ENCODE data around the gene SLC4A5.

The SLC4A5 gene

GRCh38 chr2:74321737-74322136, 21.5 kb downstream of the SLC4A5 start:
- H3K9ac ChIP-seq (ENCODE audit: low read depth in 1 of 2, low read length in 2 of 2) = no peak overlapping the region
- no peaks in the 10 kb centered on the region for H3K9me3 ChIP-seq (ENCODE audit: control insufficient read depth in 1 of 2, low read length in 2 of 2)
- no peak overlapping the region for H3K27ac ChIP-seq (ENCODE audit: low read depth, low read length)
- no peaks in the 10 kb centered on the region for H3K27me3 ChIP-seq (ENCODE audit: control insufficient read depth in 1 of 2, insufficient read depth in 2 of 2, low read length in 2 of 2)
- H3K4me1 ChIP-seq (ENCODE audit: control insufficient read depth in 1 of 2, insufficient read depth in 2 of 2, low read length in 2 of 2) = no peaks in the 10 kb centered on the region
- H3K36me3 ChIP-seq (ENCODE audit: control insufficient read depth in 1 of 2, insufficient read depth in 2 of 2, low read length in 2 of 2) = no peaks in the 10 kb centered on the region
- H3K4me3 ChIP-seq (ENCODE audit: low read depth in 1 of 2, low read length in 2 of 2) = no peak overlapping the region

- Histone ChIP-seq H3K36me3 (ENCODE audit: control insufficient read depth in 1 of 2, insufficient read depth in 2 of 2, low read length in 2 of 2) (no peaks in the 10 kb centered on the region), H3K4me1 (ENCODE audit: control insufficient read depth in 1 of 2, insufficient read depth in 2 of 2, low read length in 2 of 2) (no peaks in the 10 kb centered on the region), H3K4me3 (ENCODE audit: low read depth in 1 of 2, low read length in 2 of 2) (no peak overlapping the region), H3K27me3 (ENCODE audit: control insufficient read depth in 1 of 2, insufficient read depth in 2 of 2, low read length in 2 of 2) (no peaks in the 10 kb centered on the region), H3K27ac (ENCODE audit: low read depth, low read length) (no peak overlapping the region), H3K9me3 (ENCODE audit: control insufficient read depth in 1 of 2, low read length in 2 of 2) (no peaks in the 10 kb centered on the region), H3K9ac (ENCODE audit: low read depth in 1 of 2, low read length in 2 of 2) (no peak overlapping the region)
Measured at GRCh38 chr2:74317701-74318100, 25.5 kb downstream of the SLC4A5 start.

GRCh38 chr2:74316627-74317295, 26.5 kb downstream of the SLC4A5 start:
- no peaks in the 10 kb centered on the region for H3K27me3 ChIP-seq (ENCODE audit: control insufficient read depth in 1 of 2, insufficient read depth in 2 of 2, low read length in 2 of 2)
- H3K4me3 ChIP-seq (ENCODE audit: low read depth in 1 of 2, low read length in 2 of 2) = no peak overlapping the region
- no peaks in the 10 kb centered on the region for H3K9me3 ChIP-seq (ENCODE audit: control insufficient read depth in 1 of 2, low read length in 2 of 2)
- no peak overlapping the region for H3K9ac ChIP-seq (ENCODE audit: low read depth in 1 of 2, low read length in 2 of 2)
- H3K4me1 ChIP-seq (ENCODE audit: control insufficient read depth in 1 of 2, insufficient read depth in 2 of 2, low read length in 2 of 2) = no peaks in the 10 kb centered on the region
- H3K27ac ChIP-seq (ENCODE audit: low read depth, low read length) = no peak overlapping the region
- no peaks in the 10 kb centered on the region for H3K36me3 ChIP-seq (ENCODE audit: control insufficient read depth in 1 of 2, insufficient read depth in 2 of 2, low read length in 2 of 2)

GRCh38 chr2:74314107-74314506, 29.1 kb downstream of the SLC4A5 start:
- H3K4me1 ChIP-seq (ENCODE audit: control insufficient read depth in 1 of 2, insufficient read depth in 2 of 2, low read length in 2 of 2) = no peaks in the 10 kb centered on the region
- no peak overlapping the region for H3K9ac ChIP-seq (ENCODE audit: low read depth in 1 of 2, low read length in 2 of 2)
- H3K9me3 ChIP-seq (ENCODE audit: control insufficient read depth in 1 of 2, low read length in 2 of 2) = no peaks in the 10 kb centered on the region
- no peaks in the 10 kb centered on the region for H3K27me3 ChIP-seq (ENCODE audit: control insufficient read depth in 1 of 2, insufficient read depth in 2 of 2, low read length in 2 of 2)
- no peaks in the 10 kb centered on the region for H3K36me3 ChIP-seq (ENCODE audit: control insufficient read depth in 1 of 2, insufficient read depth in 2 of 2, low read length in 2 of 2)
- H3K4me3 ChIP-seq (ENCODE audit: low read depth in 1 of 2, low read length in 2 of 2) = no peak overlapping the region
- no peak overlapping the region for H3K27ac ChIP-seq (ENCODE audit: low read depth, low read length)

- no peaks in the 10 kb centered on the region for H3K4me1 ChIP-seq (ENCODE audit: control insufficient read depth in 1 of 2, insufficient read depth in 2 of 2, low read length in 2 of 2)
- H3K27ac ChIP-seq (ENCODE audit: low read depth, low read length) = no peak overlapping the region
- H3K9ac ChIP-seq (ENCODE audit: low read depth in 1 of 2, low read length in 2 of 2) = no peak overlapping the region
- H3K9me3 ChIP-seq (ENCODE audit: control insufficient read depth in 1 of 2, low read length in 2 of 2) = no peaks in the 10 kb centered on the region
- H3K36me3 ChIP-seq (ENCODE audit: control insufficient read depth in 1 of 2, insufficient read depth in 2 of 2, low read length in 2 of 2) = no peaks in the 10 kb centered on the region
- H3K4me3 ChIP-seq (ENCODE audit: low read depth in 1 of 2, low read length in 2 of 2) = no peak overlapping the region
- H3K27me3 ChIP-seq (ENCODE audit: control insufficient read depth in 1 of 2, insufficient read depth in 2 of 2, low read length in 2 of 2) = no peaks in the 10 kb centered on the region
Measured at GRCh38 chr2:74313497-74313896, 29.7 kb downstream of the SLC4A5 start.

GRCh38 chr2:74312913-74313312, 30.3 kb downstream of the SLC4A5 start:
- Histone ChIP-seq H3K27ac (ENCODE audit: low read depth, low read length) (no peak overlapping the region), H3K36me3 (ENCODE audit: control insufficient read depth in 1 of 2, insufficient read depth in 2 of 2, low read length in 2 of 2) (no peaks in the 10 kb centered on the region), H3K4me3 (ENCODE audit: low read depth in 1 of 2, low read length in 2 of 2) (no peak overlapping the region), H3K27me3 (ENCODE audit: control insufficient read depth in 1 of 2, insufficient read depth in 2 of 2, low read length in 2 of 2) (no peaks in the 10 kb centered on the region), H3K4me1 (ENCODE audit: control insufficient read depth in 1 of 2, insufficient read depth in 2 of 2, low read length in 2 of 2) (no peaks in the 10 kb centered on the region), H3K9ac (ENCODE audit: low read depth in 1 of 2, low read length in 2 of 2) (no peak overlapping the region), H3K9me3 (ENCODE audit: control insufficient read depth in 1 of 2, low read length in 2 of 2) (no peaks in the 10 kb centered on the region)

- no peak overlapping the region for H3K9ac ChIP-seq (ENCODE audit: low read depth in 1 of 2, low read length in 2 of 2)
- H3K27me3 ChIP-seq (ENCODE audit: control insufficient read depth in 1 of 2, insufficient read depth in 2 of 2, low read length in 2 of 2) = no peaks in the 10 kb centered on the region
- no peak overlapping the region for H3K4me3 ChIP-seq (ENCODE audit: low read depth in 1 of 2, low read length in 2 of 2)
- H3K4me1 ChIP-seq (ENCODE audit: control insufficient read depth in 1 of 2, insufficient read depth in 2 of 2, low read length in 2 of 2) = no peaks in the 10 kb centered on the region
- H3K9me3 ChIP-seq (ENCODE audit: control insufficient read depth in 1 of 2, low read length in 2 of 2) = no peaks in the 10 kb centered on the region
- H3K27ac ChIP-seq (ENCODE audit: low read depth, low read length) = no peak overlapping the region
- no peaks in the 10 kb centered on the region for H3K36me3 ChIP-seq (ENCODE audit: control insufficient read depth in 1 of 2, insufficient read depth in 2 of 2, low read length in 2 of 2)
Measured at GRCh38 chr2:74307720-74308119, 35.5 kb downstream of the SLC4A5 start.

GRCh38 chr2:74304332-74305148, 38.7 kb downstream of the SLC4A5 start:
- Histone ChIP-seq H3K27ac (ENCODE audit: low read depth, low read length) (no peak overlapping the region), H3K9me3 (ENCODE audit: control insufficient read depth in 1 of 2, low read length in 2 of 2) (no peaks in the 10 kb centered on the region), H3K36me3 (ENCODE audit: control insufficient read depth in 1 of 2, insufficient read depth in 2 of 2, low read length in 2 of 2) (no peaks in the 10 kb centered on the region), H3K4me3 (ENCODE audit: low read depth in 1 of 2, low read length in 2 of 2) (no peak overlapping the region), H3K9ac (ENCODE audit: low read depth in 1 of 2, low read length in 2 of 2) (no peak overlapping the region), H3K4me1 (ENCODE audit: control insufficient read depth in 1 of 2, insufficient read depth in 2 of 2, low read length in 2 of 2) (no peaks in the 10 kb centered on the region), H3K27me3 (ENCODE audit: control insufficient read depth in 1 of 2, insufficient read depth in 2 of 2, low read length in 2 of 2) (no peaks in the 10 kb centered on the region)

- Histone ChIP-seq H3K9ac (ENCODE audit: low read depth in 1 of 2, low read length in 2 of 2) (no peak overlapping the region), H3K27me3 (ENCODE audit: control insufficient read depth in 1 of 2, insufficient read depth in 2 of 2, low read length in 2 of 2) (no peaks in the 10 kb centered on the region), H3K4me3 (ENCODE audit: low read depth in 1 of 2, low read length in 2 of 2) (no peak overlapping the region), H3K27ac (ENCODE audit: low read depth, low read length) (no peak overlapping the region), H3K4me1 (ENCODE audit: control insufficient read depth in 1 of 2, insufficient read depth in 2 of 2, low read length in 2 of 2) (no peaks in the 10 kb centered on the region), H3K36me3 (ENCODE audit: control insufficient read depth in 1 of 2, insufficient read depth in 2 of 2, low read length in 2 of 2) (no peaks in the 10 kb centered on the region), H3K9me3 (ENCODE audit: control insufficient read depth in 1 of 2, low read length in 2 of 2) (peaks cover 0 to 3% of the 10 kb centered on the region in 2 donors)
Measured at GRCh38 chr2:74302865-74303264, 40.4 kb downstream of the SLC4A5 start.

- Histone ChIP-seq H3K4me1 (ENCODE audit: control insufficient read depth in 1 of 2, insufficient read depth in 2 of 2, low read length in 2 of 2) (no peaks in the 10 kb centered on the region), H3K4me3 (ENCODE audit: low read depth in 1 of 2, low read length in 2 of 2) (no peak overlapping the region), H3K36me3 (ENCODE audit: control insufficient read depth in 1 of 2, insufficient read depth in 2 of 2, low read length in 2 of 2) (no peaks in the 10 kb centered on the region), H3K9ac (ENCODE audit: low read depth in 1 of 2, low read length in 2 of 2) (no peak overlapping the region), H3K27ac (ENCODE audit: low read depth, low read length) (no peak overlapping the region), H3K27me3 (ENCODE audit: control insufficient read depth in 1 of 2, insufficient read depth in 2 of 2, low read length in 2 of 2) (no peaks in the 10 kb centered on the region), H3K9me3 (ENCODE audit: control insufficient read depth in 1 of 2, low read length in 2 of 2) (peaks cover 0 to 3% of the 10 kb centered on the region in 2 donors)
Measured at GRCh38 chr2:74301262-74301661, 42.0 kb downstream of the SLC4A5 start.
